ACC112 (cell line): ENCODE data around the gene YIPF5.

ENCODE experiments used
- H2AFZ ChIP-seq: fragments of 200-600 bp; sonication (generic); one replicate; pipeline ENCODE4 v1.6.0; 2017; ENCODE audit warnings: antibody characterized with exemption, low read length; ENCODE audit not compliant: unreplicated experiment
- H3K27ac ChIP-seq: fragments of 200-600 bp; sonication (generic); 2 replicates; pipeline ENCODE4 v1.5.1; 2014; ENCODE audit warnings: low read depth, mild to moderate bottlenecking, antibody characterized with exemption, low read length, moderate library complexity
- H3K27me3 ChIP-seq: fragments of 200-600 bp; sonication (generic); 2 replicates; pipeline ENCODE4 v1.6.1; 2014; ENCODE audit warnings: mild to moderate bottlenecking, antibody characterized with exemption, low read length, moderate library complexity, mixed read lengths; ENCODE audit not compliant: insufficient read depth
- H3K36me3 ChIP-seq: fragments of 200-600 bp; sonication (generic); 2 replicates; pipeline ENCODE4 v1.6.1; 2016; ENCODE audit warnings: mild to moderate bottlenecking, antibody characterized with exemption, low read length, moderate library complexity, mixed read lengths; ENCODE audit not compliant: insufficient read depth
- H3K4me1 ChIP-seq: fragments of 200-600 bp; sonication (generic); one replicate; pipeline ENCODE4 v1.6.1; 2016; ENCODE audit warnings: low read length, mixed read lengths; ENCODE audit not compliant: insufficient read depth, unreplicated experiment, control insufficient read depth
- H3K4me3 ChIP-seq: fragments of 200-600 bp; sonication (generic); 2 replicates; pipeline ENCODE4 v1.5.1; 2014; ENCODE audit warnings: mild to moderate bottlenecking, low read depth, low read length
- H3K79me2 ChIP-seq: fragments of 200-600 bp; sonication (generic); one replicate; pipeline ENCODE4 v1.6.0; 2016; ENCODE audit warnings: low read length; ENCODE audit not compliant: control insufficient read depth, unreplicated experiment, insufficient read depth

Gene YIPF5

GRCh38 chr5:144201588-144201987 is 31.1 kb upstream of the YIPF5 start:
- no peak overlapping the region for H2AFZ ChIP-seq
- H3K36me3 ChIP-seq = no peaks in the 10 kb centered on the region
- no peaks in the 10 kb centered on the region for H3K27me3 ChIP-seq
- no peak overlapping the region for H3K27ac ChIP-seq
- no peak overlapping the region for H3K4me3 ChIP-seq
- H3K4me1 ChIP-seq = peaks cover 23% of the 10 kb centered on the region
- no peaks in the 10 kb centered on the region for H3K79me2 ChIP-seq

GRCh38 chr5:144198386-144198785 is 27.9 kb upstream of the YIPF5 start:
- H3K4me3 ChIP-seq = peak overlapping the region; percentile 32; the same call in 1 of the 2 replicates
- H3K4me1 ChIP-seq = peaks cover 23% of the 10 kb centered on the region
- H3K79me2 ChIP-seq = no peaks in the 10 kb centered on the region
- H2AFZ ChIP-seq = peak overlapping the region; percentile 39
- no peaks in the 10 kb centered on the region for H3K36me3 ChIP-seq
- H3K27me3 ChIP-seq = no peaks in the 10 kb centered on the region
- peak overlapping the region; percentile 46 for H3K27ac ChIP-seq

- H3K27me3 ChIP-seq = no peaks in the 10 kb centered on the region
- H3K4me1 ChIP-seq = peaks cover 26% of the 10 kb centered on the region
- H2AFZ ChIP-seq = no peak overlapping the region
- H3K4me3 ChIP-seq = no peak overlapping the region
- no peak overlapping the region for H3K27ac ChIP-seq
- no peaks in the 10 kb centered on the region for H3K79me2 ChIP-seq
- H3K36me3 ChIP-seq = no peaks in the 10 kb centered on the region
These were observed 26.2 kb upstream of the YIPF5 start for GRCh38 chr5:144196612-144197011.

GRCh38 chr5:144195448-144195847 is 25.0 kb upstream of the YIPF5 start:
- Histone ChIP-seq H3K79me2 (no peaks in the 10 kb centered on the region), H3K27ac (no peak overlapping the region), H3K36me3 (no peaks in the 10 kb centered on the region), H2AFZ (peak overlapping the region; percentile 40), H3K4me1 (peaks cover 38% of the 10 kb centered on the region), H3K4me3 (no peak overlapping the region), H3K27me3 (no peaks in the 10 kb centered on the region)

GRCh38 chr5:144194144-144194543 is 23.7 kb upstream of the YIPF5 start:
- H3K27me3 ChIP-seq = no peaks in the 10 kb centered on the region
- no peaks in the 10 kb centered on the region for H3K79me2 ChIP-seq
- no peak overlapping the region for H3K4me3 ChIP-seq
- no peaks in the 10 kb centered on the region for H3K36me3 ChIP-seq
- no peak overlapping the region for H3K27ac ChIP-seq
- H3K4me1 ChIP-seq = peaks cover 45% of the 10 kb centered on the region
- H2AFZ ChIP-seq = no peak overlapping the region

- Histone ChIP-seq H3K4me1 (peaks cover 48% of the 10 kb centered on the region), H3K27me3 (no peaks in the 10 kb centered on the region), H2AFZ (peak overlapping the region; percentile 10), H3K4me3 (no peak overlapping the region), H3K79me2 (no peaks in the 10 kb centered on the region), H3K27ac (no peak overlapping the region), H3K36me3 (no peaks in the 10 kb centered on the region)
These were observed 22.2 kb upstream of the YIPF5 start for GRCh38 chr5:144192661-144193060.

- H3K36me3 ChIP-seq = no peaks in the 10 kb centered on the region
- H3K27ac ChIP-seq = peak overlapping the region; percentile 85
- H3K79me2 ChIP-seq = no peaks in the 10 kb centered on the region
- peak overlapping the region; percentile 58 for H3K4me3 ChIP-seq
- peak overlapping the region; percentile 99 for H2AFZ ChIP-seq
- no peaks in the 10 kb centered on the region for H3K27me3 ChIP-seq
- H3K4me1 ChIP-seq = peaks cover 54% of the 10 kb centered on the region
These were observed 21.5 kb upstream of the YIPF5 start for GRCh38 chr5:144191998-144192397.

- H2AFZ ChIP-seq = peak overlapping the region; percentile 99
- H3K79me2 ChIP-seq = no peaks in the 10 kb centered on the region
- H3K4me3 ChIP-seq = peak overlapping the region; percentile 58
- H3K4me1 ChIP-seq = peaks cover 59% of the 10 kb centered on the region
- no peaks in the 10 kb centered on the region for H3K36me3 ChIP-seq
- peak overlapping the region; percentile 85 for H3K27ac ChIP-seq
- H3K27me3 ChIP-seq = no peaks in the 10 kb centered on the region
These were observed 21.1 kb upstream of the YIPF5 start for GRCh38 chr5:144191531-144191930.

- H3K36me3 ChIP-seq = no peaks in the 10 kb centered on the region
- peak overlapping the region; percentile 35 for H3K4me3 ChIP-seq
- H3K27ac ChIP-seq = peak overlapping the region; percentile 85
- no peaks in the 10 kb centered on the region for H3K27me3 ChIP-seq
- H3K4me1 ChIP-seq = peaks cover 52% of the 10 kb centered on the region
- H2AFZ ChIP-seq = peak overlapping the region; percentile 49
- no peaks in the 10 kb centered on the region for H3K79me2 ChIP-seq
These were observed 19.5 kb upstream of the YIPF5 start for GRCh38 chr5:144189800-144190429.

- H3K27me3 ChIP-seq = no peaks in the 10 kb centered on the region
- H3K79me2 ChIP-seq = no peaks in the 10 kb centered on the region
- peaks cover 52% of the 10 kb centered on the region for H3K4me1 ChIP-seq
- H3K27ac ChIP-seq = peak overlapping the region; percentile 85
- H3K4me3 ChIP-seq = peak overlapping the region; percentile 9; the same call in 1 of the 2 replicates
- no peaks in the 10 kb centered on the region for H3K36me3 ChIP-seq
- H2AFZ ChIP-seq = no peak overlapping the region
These were observed 17.3 kb upstream of the YIPF5 start for GRCh38 chr5:144187699-144188294.

GRCh38 chr5:144183254-144183889 is 12.9 kb upstream of the YIPF5 start:
- Histone ChIP-seq H3K79me2 (no peaks in the 10 kb centered on the region), H3K27ac (no peak overlapping the region), H3K4me3 (no peak overlapping the region), H3K4me1 (peaks cover 19% of the 10 kb centered on the region), H2AFZ (no peak overlapping the region), H3K27me3 (no peaks in the 10 kb centered on the region), H3K36me3 (no peaks in the 10 kb centered on the region)
